Measurements from ENCODE around the gene EMC6.

DNA sequence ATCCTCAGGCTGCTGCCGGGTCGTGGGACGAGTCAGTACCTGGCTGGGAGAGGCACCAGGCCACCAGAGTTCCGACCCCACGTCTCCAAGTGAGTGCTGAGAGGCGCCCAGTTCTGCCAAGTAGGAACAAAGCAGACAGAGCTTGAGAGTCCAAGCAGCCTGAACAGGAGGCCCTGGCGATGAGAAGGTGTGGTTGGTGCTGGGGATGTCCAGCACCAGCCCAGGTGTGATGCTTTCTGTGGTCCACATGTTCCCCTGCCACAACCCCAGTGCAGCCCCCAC, 11.1 kb upstream of the EMC6 start:
- TF ChIP-seq, protein P1, sequence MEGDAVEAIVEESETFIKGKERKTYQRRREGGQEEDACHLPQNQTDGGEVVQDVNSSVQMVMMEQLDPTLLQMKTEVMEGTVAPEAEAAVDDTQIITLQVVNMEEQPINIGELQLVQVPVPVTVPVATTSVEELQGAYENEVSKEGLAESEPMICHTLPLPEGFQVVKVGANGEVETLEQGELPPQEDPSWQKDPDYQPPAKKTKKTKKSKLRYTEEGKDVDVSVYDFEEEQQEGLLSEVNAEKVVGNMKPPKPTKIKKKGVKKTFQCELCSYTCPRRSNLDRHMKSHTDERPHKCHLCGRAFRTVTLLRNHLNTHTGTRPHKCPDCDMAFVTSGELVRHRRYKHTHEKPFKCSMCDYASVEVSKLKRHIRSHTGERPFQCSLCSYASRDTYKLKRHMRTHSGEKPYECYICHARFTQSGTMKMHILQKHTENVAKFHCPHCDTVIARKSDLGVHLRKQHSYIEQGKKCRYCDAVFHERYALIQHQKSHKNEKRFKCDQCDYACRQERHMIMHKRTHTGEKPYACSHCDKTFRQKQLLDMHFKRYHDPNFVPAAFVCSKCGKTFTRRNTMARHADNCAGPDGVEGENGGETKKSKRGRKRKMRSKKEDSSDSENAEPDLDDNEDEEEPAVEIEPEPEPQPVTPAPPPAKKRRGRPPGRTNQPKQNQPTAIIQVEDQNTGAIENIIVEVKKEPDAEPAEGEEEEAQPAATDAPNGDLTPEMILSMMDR (IDR thresholded peaks at IDR 0.05), result no peak
- TF ChIP-seq POLR2A (IDR thresholded peaks at IDR 0.05) (no peak), POLR2AphosphoS5 (IDR thresholded peaks at IDR 0.05) (no peak), EP300 (IDR thresholded peaks at IDR 0.05) (no peak)

Data from gastroesophageal sphincter (tissue), 3 donors.